ENCODE results near the gene BTBD16.

Gene BTBD16

DNA sequence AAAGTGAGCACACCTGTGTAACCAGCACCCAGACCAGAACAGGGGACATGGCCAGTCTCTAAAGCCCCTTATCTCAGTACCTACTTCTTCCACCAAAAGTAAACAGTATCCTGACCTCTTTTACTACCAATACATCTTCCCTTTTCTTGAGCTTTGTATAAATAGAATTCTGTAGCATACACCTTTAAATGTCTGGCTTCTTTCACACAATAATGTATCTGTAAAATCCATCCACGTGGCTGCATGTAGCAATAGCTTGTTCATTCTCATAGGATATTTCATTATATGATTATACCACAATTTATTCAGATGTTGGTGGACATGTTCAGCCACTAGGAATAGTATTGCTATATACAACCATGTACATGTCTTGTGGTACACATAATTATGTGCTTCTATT, 40.6 kb downstream of the BTBD16 start:
- no peak for DNase-seq (ENCODE audit: low read depth in 1 of 2, low spot score in 1 of 2)

DNA sequence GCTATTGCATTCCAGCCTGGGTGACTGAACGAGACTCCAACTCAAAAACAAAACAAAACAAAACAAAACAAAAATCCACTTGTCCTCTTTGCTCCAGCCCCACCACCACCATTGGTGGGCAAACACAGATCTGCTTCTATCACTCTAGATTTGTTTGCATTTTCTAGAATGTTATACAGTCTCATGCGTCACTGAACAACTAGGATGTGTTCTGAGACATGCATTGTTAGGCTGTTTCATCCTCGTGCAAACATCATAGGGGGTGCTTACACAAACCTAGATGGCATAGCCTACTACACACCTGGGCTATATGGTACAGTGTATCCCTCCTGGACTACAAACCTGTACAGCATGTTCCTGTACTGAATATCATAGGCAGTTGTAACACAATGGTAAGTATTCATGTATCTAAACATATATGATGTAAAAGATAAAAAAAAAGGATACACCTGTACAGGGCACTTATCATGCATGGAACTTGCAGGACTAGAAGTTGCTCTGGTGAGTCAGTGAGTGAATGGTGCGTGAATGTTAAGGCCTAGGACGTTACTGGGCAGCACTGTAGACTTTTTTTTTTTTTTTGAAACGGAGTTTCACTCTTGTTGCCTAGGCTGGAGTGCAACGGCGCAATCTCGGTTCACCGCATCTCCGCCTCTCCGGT, 45.3 kb downstream of the BTBD16 start:
- DNase-seq (ENCODE audit: low read depth in 1 of 2, low spot score in 1 of 2): no peak

DNA sequence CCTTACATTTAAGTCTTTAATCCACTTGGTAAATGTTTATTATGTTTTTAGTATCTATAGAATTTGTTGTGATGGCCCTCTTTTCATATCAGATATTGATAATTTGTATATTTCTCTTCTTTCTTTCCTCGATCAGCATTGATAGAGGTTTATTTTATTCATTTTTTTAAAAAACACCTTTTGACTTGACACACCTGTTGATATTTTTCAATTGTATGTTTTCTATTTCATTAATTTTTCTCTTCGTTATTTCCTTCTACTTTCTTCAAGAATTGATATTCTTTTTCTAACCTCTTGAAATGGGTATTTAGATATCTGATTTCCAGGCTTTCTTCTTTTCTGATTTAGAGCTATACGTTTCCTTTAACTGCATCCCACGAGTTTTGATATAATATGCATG, 50.9 kb downstream of the BTBD16 start:
- DNase-seq (ENCODE audit: low read depth in 1 of 2, low spot score in 1 of 2): no peak

DNA sequence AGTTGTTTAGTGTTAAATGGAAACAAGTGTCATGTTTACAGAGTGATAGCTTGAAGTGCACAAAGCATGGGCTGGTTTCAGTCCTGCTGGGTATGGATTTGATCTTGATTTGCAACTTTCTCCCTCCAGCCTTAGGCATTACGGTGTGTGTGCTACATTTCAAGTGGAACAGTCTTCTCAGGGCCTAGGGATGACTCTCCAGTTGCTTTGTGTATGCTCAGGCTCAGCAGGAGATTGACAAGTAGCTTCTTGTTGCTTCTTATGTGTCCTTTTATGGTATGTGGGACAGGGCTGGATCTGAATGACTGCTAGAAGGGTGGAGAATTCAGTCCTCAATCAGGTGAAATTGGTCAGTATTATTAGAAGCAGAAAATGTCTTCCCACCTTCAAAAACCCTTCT, 52.1 kb downstream of the BTBD16 start:
- no peak for DNase-seq (ENCODE audit: low read depth in 1 of 2, low spot score in 1 of 2)

DNA sequence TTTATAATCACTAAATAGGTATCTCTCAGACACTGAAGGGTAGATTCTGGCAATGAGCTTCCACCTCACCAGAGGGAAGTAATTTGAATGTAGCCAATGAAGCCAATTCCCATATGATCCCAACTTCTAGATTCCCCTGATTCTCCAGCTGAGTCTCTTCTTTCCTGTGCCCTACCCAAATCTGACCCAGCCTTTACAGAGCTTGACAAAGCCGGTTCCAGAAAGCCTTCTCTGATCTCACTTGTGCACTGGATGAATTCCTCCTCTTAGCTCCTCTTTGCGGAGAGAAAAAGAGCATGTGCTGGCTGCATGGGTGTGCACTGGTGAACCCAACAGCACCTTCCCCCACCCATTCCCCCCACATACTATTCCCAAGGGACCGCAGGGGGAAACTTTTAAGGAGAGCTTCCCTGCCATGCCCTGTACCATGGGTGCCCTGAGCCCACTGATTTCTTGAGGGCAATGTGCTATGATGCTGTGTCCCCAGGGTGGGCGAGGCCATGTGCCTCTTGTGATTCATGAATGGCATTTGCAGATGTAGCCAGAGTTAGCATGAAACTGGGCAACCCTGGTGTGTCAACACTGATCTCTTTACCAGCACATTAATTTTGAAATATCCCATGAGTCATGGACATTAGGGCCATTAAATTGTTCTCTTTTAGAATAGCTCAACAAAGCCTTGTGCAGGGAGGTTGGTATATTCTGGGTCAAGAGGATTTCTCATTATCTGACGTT, 53.0 kb downstream of the BTBD16 start:
- DNase-seq (ENCODE audit: low read depth in 1 of 2, low spot score in 1 of 2): no peak

DNA sequence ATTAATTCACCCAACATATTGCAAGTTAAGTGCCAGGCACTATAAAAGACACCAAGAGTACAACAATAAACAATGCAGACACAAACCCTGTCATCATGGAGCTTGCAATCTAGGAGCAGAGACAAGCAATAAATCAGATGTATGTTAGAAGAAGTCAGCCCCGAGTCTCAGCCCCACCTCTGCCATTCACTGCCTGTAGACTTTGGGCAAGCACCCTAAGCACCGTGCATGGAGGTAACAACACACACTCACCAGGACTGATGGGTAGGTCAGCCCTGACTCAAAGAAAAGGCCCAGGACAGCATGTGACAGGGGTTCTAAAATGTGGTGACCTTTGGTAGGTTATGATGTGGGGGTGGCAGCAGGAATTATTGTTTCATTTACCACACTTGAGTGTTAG, 54.1 kb downstream of the BTBD16 start:
- DNase-seq (ENCODE audit: low read depth in 1 of 2, low spot score in 1 of 2): no peak

DNA sequence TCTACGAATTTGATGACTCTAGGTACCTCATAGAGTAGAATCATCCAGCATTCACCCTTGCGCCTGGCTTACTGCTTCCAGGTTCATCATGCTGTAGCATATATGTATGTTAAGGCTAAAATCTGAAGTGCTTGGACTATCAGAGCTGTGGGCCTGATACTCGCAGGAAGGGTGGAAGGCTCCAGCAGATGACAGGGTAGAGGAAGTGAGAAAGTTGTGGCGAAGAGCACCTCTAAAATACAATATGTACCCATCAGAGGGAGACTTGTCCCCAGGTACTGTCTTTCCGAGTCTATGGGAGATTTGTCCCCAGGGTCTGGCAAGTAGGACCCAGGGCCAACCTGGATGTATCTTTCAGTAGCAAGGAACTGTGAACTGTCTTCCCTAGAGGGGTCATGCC, 55.3 kb downstream of the BTBD16 start:
- DNase-seq (ENCODE audit: low read depth in 1 of 2, low spot score in 1 of 2): no peak

DNA sequence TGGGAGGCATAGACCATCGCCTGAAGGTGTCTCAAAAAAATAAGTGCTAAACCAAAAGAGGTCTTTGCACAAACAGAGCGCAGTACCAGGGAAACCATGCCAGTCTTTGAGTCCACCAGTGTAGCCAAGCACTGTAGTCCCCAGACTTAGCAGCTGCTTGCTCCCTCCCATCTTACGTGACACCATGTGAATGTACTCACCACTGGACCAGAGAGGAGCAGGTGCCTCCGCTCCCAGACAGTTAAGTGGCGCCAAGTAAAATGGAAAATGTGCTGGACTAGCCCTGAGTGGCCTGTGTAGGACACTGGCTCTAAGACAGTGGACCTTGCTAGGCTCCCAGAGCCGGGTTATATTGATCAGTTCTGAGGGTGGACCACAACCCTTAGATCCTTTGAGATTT, 55.7 kb downstream of the BTBD16 start:
- DNase-seq (ENCODE audit: low read depth in 1 of 2, low spot score in 1 of 2): no peak

DNA sequence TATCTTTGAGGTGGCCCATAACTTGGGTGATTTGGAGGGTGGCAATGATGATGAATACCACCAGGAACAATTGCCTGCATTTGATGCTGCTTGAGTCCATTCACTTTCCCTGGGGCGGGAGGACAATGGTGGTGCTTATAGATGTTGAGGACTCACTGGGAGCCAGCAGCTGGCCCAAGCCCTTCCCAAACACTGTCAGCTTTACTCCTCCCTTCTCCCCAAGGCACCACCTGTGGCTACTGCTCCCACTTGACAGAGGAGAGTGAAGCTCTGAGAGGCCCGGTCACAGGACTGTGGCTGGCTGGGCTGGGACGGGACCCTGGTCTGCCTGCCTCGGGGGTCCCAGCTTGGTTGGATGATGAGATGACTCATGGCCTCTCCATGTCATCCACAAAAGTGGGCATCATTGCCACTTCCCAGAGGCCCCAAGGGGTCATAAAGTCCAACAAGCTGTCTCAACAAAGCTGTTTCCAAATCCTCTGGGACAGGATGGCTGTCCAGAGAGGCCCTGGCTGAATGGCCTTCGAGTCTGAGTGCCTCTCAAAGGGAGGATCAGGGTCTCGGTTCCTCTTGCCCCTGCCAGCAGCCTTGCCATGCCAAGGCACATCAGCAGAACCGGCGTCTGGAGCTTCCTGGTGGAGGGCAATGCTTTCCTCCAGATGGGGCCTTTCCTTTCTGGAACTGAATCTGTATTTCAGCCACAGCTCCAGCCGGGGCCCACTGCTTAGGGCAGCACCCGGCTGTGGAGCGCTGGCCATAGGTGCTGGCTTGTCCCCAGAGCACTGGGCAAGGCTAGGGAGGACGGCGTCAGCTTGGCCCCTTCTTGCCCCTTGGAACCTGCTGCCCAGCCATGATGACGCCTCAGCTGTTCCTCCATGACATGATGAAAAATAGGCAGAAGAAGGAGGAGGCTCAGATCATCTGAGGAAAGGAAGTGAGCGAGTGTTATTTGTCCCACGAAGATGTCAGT, 56.4 kb downstream of the BTBD16 start:
- no peak for DNase-seq (ENCODE audit: low read depth in 1 of 2, low spot score in 1 of 2)

DNA sequence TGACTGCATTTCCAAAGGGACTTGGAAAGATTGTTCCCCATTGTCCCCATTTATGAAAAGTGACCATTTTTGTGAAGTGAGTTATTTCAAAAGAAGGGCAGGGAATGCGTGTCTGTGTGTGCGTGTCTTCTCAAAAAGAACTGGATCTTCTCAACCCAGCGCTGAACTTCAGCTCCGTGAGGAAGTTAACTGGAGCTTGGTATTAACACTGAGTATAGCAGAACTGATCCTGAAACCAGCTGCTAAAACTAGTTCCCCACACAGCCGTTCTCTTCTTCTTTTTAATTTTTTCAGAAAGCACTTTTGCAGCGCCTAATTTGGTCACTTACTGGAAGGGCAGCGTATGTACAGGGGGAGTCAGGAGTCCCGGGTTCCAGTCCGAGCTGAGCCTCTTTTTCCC, 57.6 kb downstream of the BTBD16 start:
- no peak for DNase-seq (ENCODE audit: low read depth in 1 of 2, low spot score in 1 of 2)

DNA sequence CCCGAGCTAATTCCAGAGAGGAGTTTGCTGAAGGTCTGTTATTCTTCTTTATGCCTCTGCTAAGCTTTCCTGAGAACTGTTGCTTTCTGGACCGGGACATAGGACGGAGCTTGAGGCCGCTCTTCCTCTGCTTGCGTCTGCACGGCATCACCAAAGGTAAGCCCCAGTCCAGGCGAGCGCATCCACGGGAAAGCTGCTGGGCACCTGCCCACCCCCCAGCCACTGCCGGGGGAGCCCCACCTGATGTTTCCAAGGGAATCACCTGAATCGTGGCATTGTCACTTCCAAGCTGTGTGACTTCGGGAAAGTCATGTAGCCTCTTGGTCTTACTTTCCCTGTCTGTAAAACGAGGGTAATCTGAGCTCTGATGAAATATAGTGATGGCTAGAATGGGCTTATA, 58.3 kb downstream of the BTBD16 start:
- no peak for DNase-seq (ENCODE audit: low read depth in 1 of 2, low spot score in 1 of 2)

DNA sequence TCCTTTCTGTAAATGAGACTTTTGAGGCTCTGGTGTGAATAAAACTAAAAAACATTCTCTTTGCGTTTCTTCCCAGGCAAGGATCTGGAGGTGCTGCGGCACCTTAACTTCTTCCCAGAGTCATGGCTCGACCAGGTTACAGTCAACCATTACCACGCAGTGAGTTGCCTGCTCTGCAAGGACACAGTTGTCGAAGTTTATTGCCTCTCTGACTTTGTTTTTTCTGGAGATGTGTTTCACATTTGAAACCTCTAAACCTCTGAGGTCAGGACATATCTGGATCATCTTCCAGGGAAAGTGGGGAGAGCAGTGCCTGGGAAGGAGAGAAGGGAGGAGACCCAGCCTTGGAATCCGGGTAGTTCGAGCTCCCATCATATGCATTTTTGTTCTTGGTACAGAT, 60.0 kb downstream of the BTBD16 start:
- DNase-seq (ENCODE audit: low read depth in 1 of 2, low spot score in 1 of 2): no peak

DNA sequence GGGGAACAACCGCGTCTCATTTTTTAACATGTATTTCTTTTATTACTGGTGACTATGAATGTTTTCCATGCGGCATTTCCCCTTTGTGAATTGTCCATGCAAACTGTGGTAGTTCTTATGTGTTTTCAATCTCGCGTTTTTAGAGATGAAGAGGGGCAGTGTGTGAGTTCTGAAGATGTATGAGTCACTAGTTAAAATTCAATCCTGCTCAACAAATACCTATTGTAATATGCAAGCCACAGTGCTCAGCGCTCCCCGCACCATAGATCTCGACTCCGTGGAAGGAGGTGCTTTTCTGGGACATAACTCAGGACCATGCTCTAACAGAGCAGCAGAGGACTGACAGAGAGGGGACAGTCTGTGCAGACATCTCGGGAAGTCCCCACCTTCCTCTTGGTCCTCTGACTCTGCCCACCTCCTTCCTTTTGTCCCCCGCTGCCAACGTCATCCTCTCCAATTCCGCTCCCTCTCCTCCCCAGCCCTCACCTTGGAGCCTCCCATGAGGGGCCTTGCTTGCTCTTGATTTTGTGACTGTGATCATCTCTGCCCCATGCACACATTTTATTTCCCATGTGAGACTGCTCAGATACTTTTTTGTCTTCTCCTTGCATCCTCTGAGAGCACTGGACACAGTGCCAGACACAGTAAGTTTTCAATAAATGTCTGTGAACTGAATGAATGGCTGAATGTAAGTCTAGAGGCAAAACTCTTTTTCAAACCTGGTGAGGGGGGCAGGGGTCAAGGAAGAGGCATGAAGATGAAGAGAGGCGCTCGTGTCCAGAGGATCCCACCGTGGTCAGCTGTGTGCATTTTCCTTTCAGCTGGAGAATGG, 60.7 kb downstream of the BTBD16 start:
- DNase-seq (ENCODE audit: low read depth in 1 of 2, low spot score in 1 of 2): no peak

DNA sequence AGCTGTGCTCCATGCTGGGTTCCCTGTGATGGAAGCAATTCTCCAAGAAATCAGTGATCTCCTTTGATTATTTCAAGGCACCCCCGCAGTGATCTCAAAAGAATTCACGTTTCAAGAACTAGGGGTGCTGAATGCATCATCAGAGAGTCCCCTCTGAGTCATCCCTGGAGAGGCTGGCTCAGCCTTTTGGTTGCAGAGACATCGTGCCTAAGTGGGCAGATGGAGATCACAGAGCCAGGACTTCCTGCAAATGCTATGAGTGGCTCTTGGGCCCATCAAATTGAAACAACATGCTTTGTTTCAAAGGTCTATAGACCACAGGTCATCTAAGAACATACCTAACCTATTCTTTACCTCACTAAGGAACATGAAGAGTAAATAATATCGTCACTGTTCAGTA, 61.9 kb downstream of the BTBD16 start:
- no peak for DNase-seq (ENCODE audit: low read depth in 1 of 2, low spot score in 1 of 2)

DNA sequence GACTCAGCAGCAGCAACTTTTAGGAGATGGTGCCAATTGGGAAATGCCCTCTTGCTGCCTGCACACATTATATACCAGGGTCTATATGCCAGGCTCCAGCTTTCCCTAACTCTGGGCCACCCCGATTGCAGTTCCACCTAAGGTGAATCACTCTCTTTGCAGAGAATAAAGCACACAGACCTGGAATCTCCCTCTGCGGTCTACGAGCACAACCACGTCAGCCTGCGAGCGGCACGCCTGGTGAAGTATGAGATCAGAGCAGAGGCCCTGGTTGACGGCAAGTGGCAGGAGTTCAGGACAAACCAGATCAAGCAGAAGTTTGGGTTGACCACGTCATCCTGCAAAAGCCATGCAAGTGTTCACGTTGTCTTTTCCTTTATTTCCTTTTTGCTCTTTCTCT, 65.2 kb downstream of the BTBD16 start:
- no peak for DNase-seq (ENCODE audit: low read depth in 1 of 2, low spot score in 1 of 2)

DNA sequence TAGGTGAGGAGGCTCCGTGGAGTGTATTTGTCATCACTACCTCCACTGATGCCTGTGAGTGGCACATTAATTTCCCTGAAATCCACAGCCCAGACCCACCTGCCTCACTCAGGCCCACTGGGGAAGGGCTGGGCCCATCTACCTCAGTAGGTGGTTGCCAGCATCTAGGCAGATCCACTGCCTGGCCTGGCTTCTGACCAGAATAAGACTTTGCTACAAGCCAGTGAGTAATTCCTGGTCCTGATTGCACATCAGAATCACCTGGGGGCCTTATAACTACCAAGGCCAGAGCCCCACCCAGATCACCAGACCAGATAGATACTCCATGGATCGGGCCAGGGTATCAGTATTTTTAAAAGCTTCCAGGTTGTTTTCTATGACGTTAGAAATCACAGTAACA, 65.9 kb downstream of the BTBD16 start:
- DNase-seq (ENCODE audit: low read depth in 1 of 2, low spot score in 1 of 2): no peak

DNA sequence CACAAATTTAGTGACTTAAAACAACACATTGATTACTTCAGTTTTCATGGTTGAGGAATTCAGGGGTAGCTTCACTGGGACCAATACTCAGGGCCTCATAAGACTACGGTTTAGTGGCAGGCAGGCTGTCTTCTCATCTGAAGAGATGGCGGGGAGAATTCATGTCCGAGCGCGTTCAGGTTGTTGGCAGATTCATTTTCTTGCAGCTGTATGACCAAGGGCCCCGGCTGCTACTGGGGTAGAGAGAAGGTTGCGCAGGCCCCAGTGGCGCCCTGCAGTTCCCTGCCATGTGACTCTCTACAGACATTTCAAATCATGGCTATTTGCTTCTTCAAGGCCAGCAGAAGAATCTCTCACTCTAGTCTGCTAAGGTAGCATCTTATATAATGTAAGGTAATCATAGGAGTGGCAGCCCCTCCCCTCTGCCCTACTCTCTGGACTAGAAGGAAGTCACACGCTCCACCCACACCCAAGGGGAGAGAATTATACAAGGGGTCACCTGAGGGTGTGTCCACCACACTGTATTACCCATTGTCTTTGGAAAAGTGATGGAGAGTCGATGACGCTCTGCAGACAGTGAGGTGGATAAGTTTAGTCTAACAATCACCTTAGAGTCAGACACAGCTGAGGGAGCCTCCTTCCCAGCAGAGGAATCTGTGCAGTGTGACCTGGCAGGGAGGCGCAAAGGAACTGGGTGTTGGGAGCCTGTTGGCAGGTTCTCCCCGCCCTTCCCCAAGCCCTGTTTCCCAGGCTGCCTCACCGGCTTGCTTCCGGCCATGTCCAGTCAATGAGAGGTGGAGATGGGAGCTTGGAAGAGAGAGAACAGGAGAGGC, 67.7 kb downstream of the BTBD16 start:
- no peak for DNase-seq (ENCODE audit: low read depth in 1 of 2, low spot score in 1 of 2)

DNA sequence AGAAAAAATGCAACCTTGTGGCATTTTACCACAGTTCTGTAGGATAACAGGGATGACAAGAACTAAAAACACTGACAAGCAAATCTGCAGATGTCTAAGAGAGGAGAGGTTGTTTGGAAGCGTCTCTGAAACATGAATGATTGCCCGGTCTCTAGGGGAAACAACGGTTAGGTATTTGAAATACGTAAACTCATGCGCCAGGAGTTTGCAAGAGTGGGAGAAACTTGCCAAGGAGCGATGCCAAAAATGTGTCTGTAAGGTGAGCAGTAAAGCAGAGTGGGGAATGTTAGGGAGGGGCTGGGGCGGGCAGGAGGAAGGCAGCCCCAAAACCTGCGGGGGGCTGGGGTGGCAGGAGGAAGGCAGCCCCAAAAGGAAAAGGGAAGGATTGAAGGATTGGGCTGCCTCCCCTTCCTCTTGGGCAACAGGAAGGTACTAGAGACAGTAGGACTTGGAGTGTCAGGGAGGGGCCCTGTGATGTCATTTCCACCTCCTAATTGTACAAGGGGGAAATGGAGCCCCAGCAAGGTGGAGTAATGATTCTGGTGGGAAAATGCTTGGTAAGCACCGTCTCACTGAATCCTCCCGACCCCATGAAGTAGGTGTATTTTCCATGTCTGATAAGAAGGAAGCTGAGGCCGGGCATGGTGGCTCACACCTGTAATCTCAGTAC, 70.2 kb downstream of the BTBD16 start:
- DNase-seq (ENCODE audit: low read depth in 1 of 2, low spot score in 1 of 2): no peak

DNA sequence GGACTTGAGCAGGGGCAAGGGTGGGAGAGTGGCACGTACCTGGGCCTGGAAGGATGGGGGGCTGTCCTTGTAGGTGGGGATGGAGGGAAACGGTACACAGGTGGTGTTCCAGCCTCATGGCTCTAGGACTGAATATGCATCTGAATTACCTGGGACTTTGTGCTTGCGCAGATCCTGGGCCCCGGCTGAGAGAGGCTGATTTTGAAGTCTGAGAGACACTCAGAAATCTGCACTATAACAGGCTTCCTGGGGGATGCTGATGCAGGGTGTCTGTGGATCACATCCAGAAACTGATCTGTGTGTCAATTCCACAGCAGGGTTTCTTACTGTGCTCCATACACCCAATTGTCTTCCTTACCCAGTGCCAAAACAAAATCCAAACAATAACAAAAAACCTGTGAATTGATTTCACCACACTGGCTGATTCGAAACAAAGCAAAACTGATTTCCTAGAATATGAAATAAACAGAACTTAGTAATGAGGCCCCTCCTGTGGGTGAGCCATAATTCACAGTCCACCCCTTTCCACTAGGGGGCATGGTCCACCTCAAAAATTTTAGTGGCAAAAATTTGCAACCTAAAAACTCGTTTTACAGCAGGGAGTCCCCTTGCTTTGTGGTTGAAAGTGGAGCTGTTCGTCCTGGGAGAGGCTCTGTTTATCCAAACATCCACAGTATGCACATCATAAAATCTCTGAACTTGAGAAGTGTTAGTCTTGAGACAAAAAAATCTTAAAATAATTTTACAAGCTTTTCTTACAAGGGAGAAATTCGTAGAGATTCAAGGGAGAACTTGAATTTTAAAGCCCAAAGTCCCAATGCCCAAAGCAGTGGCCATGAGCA, 71.4 kb downstream of the BTBD16 start:
- peak; percentile 16 to 30 for DNase-seq (ENCODE audit: low read depth in 1 of 2, low spot score in 1 of 2)

Data from activated T-helper 1 cell treated with anti-CD3 and anti-CD28 coated beads, Interleukin-2, amount 50 U/mL, for 16 hours (primary cell).